GM12891 (cell line): ENCODE data around the gene C19orf73. TPM values are rescaled to one million over a fixed set of nuclear protein-coding genes. Genes with fewer than 3 reads are reported as not detected.

Experiments used
- DNase-seq: peaks from one replicate; pipeline ENCODE4 v3.0.0; 2011; ENCODE audit warnings: low spot score; ENCODE audit not compliant: insufficient read length
- FAIRE-seq: peaks from 2 replicates; lab custom pipeline; 2011; peaks lifted over from hg19 to GRCh38; lab: Jason Lieb, UNC
- PAX5 ChIP-seq: IDR thresholded peaks from 2 replicates; pipeline ENCODE4 v1.6.1; 2011; ENCODE audit warnings: low read length, moderate library complexity, mild to moderate bottlenecking; ENCODE audit not compliant: insufficient read depth, severe bottlenecking
- POLR2A ChIP-seq: IDR thresholded peaks from 2 replicates; pipeline ENCODE4 v1.6.1; 2011; ENCODE audit warnings: low read depth, low read length, control low read depth
- POLR2AphosphoS5 ChIP-seq: IDR thresholded peaks from 2 replicates; pipeline ENCODE4 v1.6.1; 2011; ENCODE audit warnings: low read depth, low read length, control low read depth
- POU2F2 ChIP-seq: IDR thresholded peaks from 2 replicates; pipeline ENCODE4 v1.6.1; 2011; ENCODE audit warnings: low read depth, mild to moderate bottlenecking, control low read depth, low read length, moderate library complexity
- SPI1 ChIP-seq: IDR thresholded peaks from 2 replicates; pipeline ENCODE4 v1.6.1; 2011; ENCODE audit warnings: low read depth, low read length, control low read depth
- TAF1 ChIP-seq: IDR thresholded peaks from 2 replicates; pipeline ENCODE4 v1.6.1; 2011; ENCODE audit warnings: low read depth, low read length, control low read depth
- polyA plus RNA-seq: library from polyadenylated mRNA; unstranded; fragments of >200 nt; gene quantifications from one replicate; pipeline ENCODE4 v1.2.1, GENCODE V29; 2012; ENCODE audit warnings: low read depth, missing spikeins, inconsistent platforms; ENCODE audit not compliant: missing spikeins

C19orf73 gene, protein sequence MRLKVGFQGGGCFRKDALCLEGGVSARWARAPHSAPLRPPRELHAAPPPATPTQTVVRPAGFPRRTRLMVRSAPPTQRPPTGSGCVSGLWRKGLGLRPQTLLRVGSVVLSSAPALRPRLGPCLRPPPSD
- 0.67 TPM for polyA plus RNA-seq

- DNase-seq (peak; percentile 98), FAIRE-seq (peak; percentile 100)
- TF ChIP-seq POU2F2 (no peak), PAX5 (peak; percentile 5), TAF1 (peak; percentile 36; the same call in 1 of the 2 replicates), POLR2A (peak; percentile 49; the same call in 1 of the 2 replicates), POLR2AphosphoS5 (no peak), SPI1 (no peak)
These were observed at the start of gene C19orf73 for GRCh38 chr19:49118565-49119410. Gene C19orf73 (minus strand): TSS chr19:49119143. CDS start chr19:49119022, 121 bp downstream.

DNA sequence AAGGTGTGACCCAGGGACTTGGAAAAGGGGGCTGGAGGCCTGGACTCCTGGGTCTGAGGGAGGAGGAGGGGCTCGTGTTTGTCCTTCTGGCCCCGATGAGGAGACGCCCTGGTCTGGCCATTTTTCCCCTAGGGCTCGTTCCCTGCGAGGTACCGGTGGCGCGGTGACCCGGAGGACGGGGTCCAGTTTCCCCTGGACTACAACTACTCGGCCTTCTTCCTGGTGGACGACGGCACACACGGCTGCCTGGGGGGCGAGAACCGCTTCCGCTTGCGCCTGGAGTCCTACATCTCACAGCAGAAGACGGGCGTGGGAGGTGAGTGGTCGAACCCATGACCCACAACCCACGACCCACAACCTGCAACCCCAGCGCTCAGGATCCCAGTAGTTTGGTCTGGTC is 49.5 kb upstream of the C19orf73 start:
- no peak for DNase-seq
- no peak for TF ChIP-seq SPI1
- no peak for TF ChIP-seq POLR2AphosphoS5
- TF ChIP-seq PAX5: no peak
- TF ChIP-seq POLR2A: no peak
- no peak for TF ChIP-seq POU2F2
- TF ChIP-seq TAF1: no peak
- no peak for FAIRE-seq

DNA sequence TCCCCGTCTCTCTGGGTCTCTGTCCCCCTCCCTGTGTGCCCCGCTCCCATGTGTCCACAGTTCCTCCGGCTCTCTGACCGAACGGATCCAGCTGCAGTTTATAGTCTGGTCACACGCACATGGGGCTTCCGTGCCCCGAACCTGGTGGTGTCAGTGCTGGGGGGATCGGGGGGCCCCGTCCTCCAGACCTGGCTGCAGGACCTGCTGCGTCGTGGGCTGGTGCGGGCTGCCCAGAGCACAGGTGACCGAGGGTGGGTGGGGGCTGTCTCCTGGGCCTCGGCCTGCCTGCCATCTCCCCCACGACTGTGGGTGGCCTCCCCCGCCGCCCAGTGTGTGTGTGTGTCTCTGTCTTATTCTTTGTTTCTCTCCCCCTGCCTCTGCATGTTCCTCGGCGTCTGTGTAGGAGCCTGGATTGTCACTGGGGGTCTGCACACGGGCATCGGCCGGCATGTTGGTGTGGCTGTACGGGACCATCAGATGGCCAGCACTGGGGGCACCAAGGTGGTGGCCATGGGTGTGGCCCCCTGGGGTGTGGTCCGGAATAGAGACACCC is 49.0 kb upstream of the C19orf73 start:
- no peak for FAIRE-seq
- no peak for DNase-seq
- TF ChIP-seq TAF1 (no peak), PAX5 (no peak), POLR2A (no peak), POLR2AphosphoS5 (no peak), SPI1 (no peak), POU2F2 (no peak)

- TF ChIP-seq SPI1 (no peak), POLR2A (no peak), TAF1 (no peak), POU2F2 (no peak), POLR2AphosphoS5 (no peak), PAX5 (no peak)
- DNase-seq: no peak
- no peak for FAIRE-seq
These were observed 46.9 kb upstream of the C19orf73 start for GRCh38 chr19:49165865-49166301.

GRCh38 chr19:49165111-49165750 is 46.3 kb upstream of the C19orf73 start:
- TF ChIP-seq POU2F2: no peak
- no peak for TF ChIP-seq PAX5
- TF ChIP-seq SPI1: no peak
- TF ChIP-seq POLR2A: no peak
- TF ChIP-seq TAF1: no peak
- no peak for TF ChIP-seq POLR2AphosphoS5
- no peak for DNase-seq
- no peak for FAIRE-seq

GRCh38 chr19:49161987-49162386 is 43.0 kb upstream of the C19orf73 start:
- DNase-seq (no peak), FAIRE-seq (no peak)
- TF ChIP-seq POU2F2: no peak
- no peak for TF ChIP-seq POLR2A
- TF ChIP-seq SPI1: no peak
- no peak for TF ChIP-seq POLR2AphosphoS5
- TF ChIP-seq PAX5: no peak
- no peak for TF ChIP-seq TAF1

DNA sequence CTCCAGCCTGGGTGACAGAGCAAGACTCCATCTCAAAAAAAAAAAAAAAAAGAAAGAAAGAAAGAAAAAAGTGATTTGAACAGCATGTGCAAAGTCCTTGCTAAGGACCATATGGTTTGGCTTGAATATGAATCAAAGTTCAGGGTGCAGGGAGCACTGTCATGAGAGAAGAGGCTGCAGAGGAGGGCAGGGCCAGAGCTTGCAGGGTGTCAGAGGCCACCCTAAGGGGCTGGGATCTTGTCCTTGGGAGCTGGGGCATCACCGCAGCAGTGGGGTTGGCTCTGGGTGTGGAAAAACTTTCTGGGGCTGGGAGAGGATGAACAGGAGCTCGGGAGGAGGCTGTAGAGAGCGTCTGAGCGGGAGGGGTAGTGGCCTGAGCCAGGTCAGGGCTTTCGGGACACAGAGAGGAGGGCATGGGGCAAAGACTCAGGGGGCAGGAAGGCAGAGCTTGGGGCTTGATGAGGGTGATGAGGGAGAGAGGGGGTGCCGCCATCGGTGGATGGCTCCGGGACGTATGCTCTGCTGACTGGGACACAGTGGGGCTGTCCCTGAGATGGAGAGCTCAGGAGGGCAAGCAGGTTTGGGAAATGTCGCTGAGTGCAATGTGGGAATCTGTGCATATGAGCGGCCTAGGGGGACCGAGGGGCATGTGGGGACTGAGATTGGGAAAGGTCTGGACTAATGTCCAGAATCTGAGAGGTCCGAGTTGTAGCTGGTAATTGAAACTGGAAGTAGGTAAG is 41.7 kb upstream of the C19orf73 start:
- FAIRE-seq (no peak), DNase-seq (no peak)
- TF ChIP-seq TAF1: no peak

DNA sequence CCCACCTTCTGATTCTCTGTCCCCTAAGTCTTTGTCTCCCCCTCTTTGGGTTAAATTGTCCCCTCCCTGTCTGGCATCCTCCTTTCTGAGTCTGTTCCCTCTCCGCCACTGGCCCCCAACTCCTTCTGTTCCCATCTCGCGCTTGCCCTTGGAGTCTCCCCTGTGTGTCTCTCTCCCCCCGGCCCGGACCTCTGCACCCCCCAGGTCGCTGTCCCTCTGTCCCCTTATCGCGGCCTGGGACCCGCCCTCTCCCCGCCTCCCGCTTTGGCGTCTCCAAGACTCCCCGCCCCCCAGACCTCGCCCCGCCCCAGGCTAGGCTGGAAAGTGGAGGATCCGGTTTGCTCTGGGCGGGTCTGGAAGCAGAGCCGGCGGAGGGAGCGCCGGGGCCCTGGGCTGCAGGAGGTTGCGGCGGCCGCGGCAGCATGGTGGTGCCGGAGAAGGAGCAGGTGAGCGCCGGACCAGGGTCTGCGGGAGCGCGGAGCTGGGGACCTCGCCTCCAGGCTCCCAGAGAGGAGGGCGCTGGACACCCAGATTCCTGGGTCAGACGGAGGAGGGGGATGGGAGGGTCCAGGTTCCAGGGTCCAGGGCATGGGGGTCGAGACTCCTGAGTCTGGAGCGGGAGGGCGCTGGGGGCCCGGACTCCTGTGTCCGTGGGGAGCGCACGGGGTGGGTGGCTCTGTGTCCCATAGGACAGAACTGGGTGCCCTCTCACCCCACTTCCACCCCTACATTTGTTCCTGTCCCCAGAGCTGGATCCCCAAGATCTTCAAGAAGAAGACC is 38.7 kb upstream of the C19orf73 start, which contains the start of gene TRPM4:
TRPM4 (plus strand) TSS at position 348 of the 780 bp plus-strand sequence; CDS start at position 423, 75 bp downstream.
- FAIRE-seq (no peak), DNase-seq (no peak)
- no peak for TF ChIP-seq POLR2AphosphoS5
- TF ChIP-seq TAF1: no peak
- no peak for TF ChIP-seq POU2F2
- TF ChIP-seq PAX5: no peak
- TF ChIP-seq SPI1: no peak
- no peak for TF ChIP-seq POLR2A
